Fibroblast of skin of left biceps (primary cell): ENCODE data around the gene GCLC.
"Not testable (repeated sequence)": the region's sequence is repeated elsewhere in the genome, so short reads cannot be mapped to it uniquely, and the experiment has no call there.

Experiments
- DNase-seq, 2 experiments: peaks; one replicate each; pipeline ENCODE4 v3.0.0-alpha.2; 2013; ENCODE audit warnings: low read depth in 2 of 2

The GCLC gene

GRCh38 chr6:53495506-53496499 is 49.1 kb downstream of the GCLC start:
- DNase-seq, result no peak

DNA sequence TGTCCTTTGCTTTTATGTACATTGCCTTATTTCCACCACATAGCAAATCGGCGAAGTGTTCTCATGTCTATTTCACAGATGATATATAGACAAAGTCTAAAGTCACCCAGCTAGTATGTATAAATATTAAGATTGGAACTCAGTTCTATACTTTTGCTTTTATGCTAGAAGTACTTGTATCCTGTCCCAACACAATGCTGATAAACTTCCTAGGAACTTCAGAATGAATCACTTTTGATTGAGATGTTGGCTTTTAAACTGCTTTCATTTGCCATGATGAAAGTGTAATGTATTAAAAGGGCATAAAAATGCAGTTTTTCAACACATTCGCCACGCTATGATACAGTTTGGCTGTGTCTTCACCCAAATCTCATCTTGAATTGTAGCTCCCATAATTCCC is 50.8 kb downstream of the GCLC start:
- no peak for DNase-seq

DNA sequence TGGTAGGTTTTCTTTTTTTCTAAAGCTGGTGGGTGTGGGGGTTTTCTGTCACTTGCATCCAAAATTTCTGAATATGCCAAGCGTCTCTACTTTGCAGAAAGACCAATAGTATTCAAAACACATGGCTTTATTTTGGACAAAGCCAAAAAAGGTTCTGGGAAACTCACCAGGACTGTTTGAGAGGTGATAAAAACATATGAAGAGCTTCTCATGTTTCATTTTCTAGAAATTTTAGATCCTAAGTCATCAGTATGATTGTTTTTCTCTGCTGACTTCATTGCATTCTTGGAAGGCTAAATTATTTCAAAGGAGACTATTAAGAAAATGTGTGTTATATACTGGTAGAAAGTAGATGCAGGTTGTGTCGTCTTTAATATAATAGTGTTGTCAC is 51.3 kb downstream of the GCLC start:
- no peak for DNase-seq

DNA sequence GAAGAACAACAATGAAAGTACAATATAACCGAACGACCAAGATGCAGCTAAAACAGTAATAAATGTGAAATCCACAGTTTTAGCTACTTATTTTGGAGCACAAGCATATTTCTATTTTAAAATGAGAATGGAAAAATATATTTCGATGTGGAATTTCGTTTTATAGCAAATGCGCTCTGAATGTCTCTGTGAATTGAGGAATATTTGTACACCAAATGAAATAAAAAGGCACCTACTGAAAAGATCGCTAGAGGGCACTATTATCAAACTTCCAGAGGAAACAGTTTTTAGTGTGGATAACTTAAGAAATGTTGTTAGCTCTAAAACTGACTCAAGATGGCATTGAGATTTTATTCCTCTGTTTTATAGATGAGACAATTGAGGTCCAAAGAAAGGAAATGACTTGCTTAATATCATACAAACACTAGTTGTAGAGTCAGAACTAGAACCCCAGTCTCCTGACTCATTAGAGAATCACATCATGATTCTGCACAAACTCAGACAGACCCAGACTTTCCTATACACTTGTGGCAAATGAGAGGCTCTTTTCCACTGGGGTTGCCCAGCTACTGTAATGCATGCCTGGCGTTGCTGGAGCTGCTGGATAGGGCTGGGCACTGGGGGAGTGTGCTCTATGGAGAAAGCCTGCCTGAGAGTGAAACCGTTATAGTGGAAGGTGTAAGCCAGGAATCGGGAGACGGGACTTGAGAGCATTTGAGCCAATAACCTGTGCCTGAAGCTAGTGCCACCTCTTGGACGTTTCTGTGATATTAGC is 51.9 kb downstream of the GCLC start:
- peak in 1 of 2 experiments; percentile 33 for DNase-seq

DNA sequence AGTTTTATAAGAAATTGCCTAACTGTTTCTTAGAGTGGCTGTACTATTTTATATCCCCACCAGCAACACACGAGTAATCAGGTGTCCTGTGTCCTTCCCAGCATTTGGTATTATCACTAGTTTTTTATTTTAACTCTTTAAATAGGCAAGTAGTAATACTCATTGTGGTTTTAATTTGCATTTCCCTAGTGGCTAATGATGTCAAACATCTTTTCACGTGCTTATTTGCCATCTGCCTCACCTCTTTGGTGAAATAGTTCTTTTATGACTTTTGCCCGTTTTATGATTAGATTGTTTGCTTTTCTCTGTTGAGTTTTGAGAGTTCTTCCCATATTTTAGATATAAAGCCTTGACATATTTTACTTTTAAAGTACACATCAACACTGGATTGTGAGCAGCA is 57.8 kb downstream of the GCLC start:
- no peak for DNase-seq

DNA sequence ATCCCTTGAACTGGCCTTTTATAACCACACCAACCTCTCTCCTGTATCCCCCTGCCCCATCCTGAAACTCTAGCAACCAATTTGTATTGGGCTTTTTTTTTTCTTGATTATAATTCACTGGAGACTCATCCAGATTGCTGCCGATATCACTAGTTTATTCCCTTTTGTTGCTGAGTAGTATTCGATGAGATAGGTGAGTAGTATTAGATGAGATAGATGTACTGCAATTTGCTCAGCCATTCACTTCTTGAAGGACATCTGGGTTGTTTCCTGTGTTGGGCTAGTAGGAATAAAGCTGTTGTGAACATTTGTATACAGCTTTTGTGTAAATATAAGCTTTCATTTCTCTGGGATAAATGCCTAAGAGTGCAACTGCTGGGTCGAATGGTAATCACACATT is 58.2 kb downstream of the GCLC start:
- DNase-seq, result no peak

- DNase-seq, result no peak
Observed at GRCh38 chr6:53484476-53485280, 60.2 kb downstream of the GCLC start.

- DNase-seq, result no peak
Observed at GRCh38 chr6:53483423-53484353, 61.2 kb downstream of the GCLC start.

DNA sequence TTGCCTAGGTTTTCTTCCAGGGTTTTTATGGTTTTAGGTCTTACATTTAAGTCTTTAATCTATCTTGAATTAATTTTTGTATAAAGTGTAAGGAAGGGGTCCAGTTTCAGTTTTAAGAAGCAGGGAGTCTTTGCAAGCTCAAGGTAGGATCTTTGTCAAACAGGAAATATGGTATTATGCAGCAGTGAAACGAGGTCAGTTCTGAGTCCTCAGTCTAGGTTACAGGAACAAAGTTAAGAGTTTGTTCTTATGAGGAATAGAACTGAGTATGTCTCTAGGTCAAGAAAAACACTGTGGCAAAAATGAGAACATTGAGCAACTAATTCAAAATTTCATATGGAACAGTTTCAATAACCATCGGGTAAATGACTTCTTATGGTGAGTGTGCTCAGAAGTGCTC is 63.6 kb downstream of the GCLC start:
- DNase-seq, result no peak

DNA sequence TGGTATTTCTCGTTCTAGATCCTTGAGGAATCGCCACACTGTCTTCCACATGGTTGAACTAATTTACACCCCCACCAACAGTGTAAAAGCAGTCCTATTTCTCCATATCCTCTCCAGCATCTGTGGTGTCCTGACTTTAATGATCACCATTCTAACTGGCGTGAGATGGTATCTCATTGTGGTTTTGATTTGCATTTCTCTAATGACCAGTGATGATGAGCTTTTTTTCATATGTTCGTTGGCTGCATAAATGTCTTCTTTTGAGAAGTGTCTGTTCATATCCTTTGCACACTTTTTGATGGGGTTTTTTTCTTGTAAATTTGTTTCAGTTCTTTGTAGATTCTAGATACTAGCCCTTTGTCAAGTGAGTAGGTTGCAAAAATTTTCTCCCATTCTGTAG is 64.1 kb downstream of the GCLC start:
- DNase-seq, result not testable (repeated sequence)

DNA sequence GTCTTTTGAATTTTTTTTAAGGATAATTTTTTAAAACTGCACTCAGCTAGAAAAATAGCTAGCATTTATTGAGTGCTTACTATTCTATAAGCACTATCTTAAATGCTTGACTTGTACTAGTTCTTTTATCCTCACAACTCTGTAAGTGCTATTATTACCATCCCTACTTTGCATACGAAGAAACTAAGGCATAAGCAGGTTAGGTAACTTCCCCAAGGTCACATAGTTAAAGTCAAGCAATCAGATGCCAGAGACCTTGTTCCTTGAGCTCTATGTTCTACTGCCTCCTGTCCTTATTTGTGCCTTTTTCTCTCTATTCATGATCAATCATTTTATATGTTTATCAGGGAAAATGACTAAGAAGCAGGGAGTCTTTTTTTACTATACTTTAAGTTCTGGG is 65.0 kb downstream of the GCLC start:
- no peak for DNase-seq

- no peak for DNase-seq
Observed at GRCh38 chr6:53476964-53477363, 67.9 kb downstream of the GCLC start.

DNA sequence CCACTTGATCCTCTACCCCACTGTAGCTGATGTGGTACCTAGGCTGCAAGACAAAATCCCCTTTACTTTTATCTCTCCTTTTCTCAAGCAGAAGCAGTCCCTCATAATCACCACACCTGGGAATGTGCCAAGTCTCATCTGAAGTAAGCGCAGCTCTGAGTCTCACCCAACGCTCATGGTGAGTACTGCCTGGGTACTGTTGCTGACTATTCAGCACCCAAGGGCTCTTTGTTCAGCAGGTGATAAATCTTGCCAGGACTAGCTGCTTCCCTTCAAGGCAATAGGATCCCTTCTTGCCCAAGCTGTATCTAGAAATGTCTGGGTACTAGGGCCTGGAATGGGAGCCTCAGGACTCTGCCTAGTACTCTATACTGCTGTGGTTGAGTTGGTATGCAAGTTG is 70.9 kb downstream of the GCLC start:
- no peak for DNase-seq

GRCh38 chr6:53469163-53469562 is 75.7 kb downstream of the GCLC start:
- no peak for DNase-seq

DNA sequence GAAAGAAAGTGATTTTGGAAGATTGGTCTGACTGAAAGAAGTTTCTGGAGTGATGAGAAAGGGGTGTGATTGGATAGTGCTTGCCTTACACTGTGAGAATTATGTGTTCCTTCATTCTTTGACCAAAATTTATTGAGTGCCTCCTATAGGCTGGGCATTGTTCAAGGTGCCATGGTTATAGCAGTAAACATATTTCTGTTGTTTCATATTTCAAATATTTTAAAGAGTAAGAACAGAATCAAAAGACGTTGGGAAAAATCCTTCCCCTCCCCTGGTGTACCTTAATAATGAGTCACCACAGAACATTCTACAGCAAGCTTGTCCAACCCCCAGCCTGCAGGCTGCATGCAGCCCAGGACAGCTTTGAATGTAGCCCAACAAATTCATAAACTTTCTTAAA is 78.6 kb downstream of the GCLC start:
- no peak for DNase-seq

DNA sequence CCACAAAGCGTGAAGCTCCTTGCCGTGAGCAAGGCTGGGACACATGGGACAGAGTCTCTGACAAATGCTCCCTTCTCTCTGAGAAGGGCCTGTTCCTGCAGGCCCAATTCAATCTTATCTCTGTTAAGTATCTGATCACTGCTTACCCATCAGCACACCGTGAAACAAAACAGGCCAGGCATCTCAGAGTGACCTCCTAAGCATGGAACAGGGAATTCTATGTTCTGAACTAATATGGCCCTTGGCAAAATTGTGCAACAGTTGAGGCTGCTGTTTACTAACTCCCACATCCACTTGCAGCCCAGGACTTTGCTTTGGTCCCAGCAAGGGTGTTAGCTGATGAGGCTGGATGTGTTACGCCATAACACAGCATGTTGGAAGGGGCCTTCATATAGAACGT is 79.2 kb downstream of the GCLC start:
- no peak for DNase-seq

DNA sequence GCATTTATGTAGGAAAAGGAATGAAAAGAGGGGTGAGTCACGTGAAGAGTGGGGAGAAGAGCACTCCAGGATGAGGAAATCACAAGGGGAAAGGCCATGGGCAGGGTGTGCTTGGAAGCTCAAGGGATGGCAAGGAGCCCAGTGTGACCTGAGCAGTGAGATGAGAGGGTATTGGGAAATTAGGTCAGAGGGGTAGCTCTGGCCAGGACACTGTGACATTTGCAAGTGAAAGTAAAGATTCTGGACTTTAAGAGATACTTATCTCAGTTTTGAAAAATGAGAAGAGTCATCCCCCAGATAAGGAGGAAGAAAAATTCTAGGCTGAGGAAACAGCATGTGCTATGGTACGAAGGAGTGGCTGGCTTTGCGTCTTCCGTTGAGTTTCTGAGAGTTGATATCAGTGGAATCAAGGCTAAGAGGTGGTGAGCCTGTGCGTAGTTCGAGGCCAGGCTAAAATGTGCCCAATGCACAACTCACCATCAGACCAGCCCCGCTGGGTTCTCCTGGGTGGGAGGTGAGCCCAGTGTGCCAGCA is 79.9 kb downstream of the GCLC start:
- DNase-seq, result no peak

GRCh38 chr6:53464483-53464882 is 80.4 kb downstream of the GCLC start:
- no peak for DNase-seq

DNA sequence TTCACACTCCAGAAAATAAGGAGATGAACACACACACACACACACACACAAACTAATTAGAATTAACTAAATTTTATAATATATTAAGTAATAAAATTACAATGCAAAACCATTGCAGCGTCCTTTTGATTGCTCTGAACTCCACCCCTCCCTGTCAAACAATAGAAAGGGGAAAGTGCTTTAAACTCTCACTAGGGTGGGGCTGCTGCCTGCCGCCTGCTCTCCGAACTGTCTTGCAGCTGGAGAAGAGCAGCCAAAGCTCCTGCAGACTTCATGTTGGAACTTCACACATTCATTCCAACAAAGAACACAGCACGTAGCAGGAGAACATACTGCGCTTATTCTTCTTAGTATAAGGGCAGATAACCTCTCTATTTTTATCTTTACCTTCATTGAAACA is 83.2 kb downstream of the GCLC start:
- no peak for DNase-seq

DNA sequence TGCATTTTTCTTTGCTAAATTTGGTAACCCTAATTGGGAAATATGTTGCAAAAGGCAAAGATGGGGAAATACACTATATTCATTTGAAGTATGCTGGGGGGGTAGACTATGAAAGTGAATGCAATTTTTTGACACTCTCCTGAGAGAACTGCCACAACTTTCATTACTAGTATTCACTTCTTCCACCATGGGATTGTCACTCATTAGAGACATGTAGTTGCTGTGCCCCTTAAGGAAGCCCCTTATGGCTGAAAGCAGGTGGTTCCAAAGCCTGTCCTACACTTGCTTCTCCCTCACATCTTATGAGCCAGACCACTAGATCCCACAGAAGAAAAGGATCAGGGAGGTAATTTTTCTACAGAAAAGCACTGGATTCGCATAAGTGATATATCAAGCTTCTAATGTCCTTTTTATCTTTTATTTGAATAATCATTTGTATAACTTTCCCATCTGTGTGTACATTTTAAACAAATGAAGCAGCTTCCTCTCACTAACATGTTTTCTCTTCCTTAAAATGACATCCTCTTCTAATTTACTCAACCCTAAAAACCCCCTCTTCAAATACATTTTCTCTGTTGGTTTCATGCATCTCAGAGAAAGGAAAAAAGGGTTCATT is 83.8 kb downstream of the GCLC start:
- DNase-seq, result no peak
